Mucosa of rectum (tissue), 2 donors: ENCODE results near the gene RPS6KA5.

ENCODE experiments used
- H3K27ac ChIP-seq, 2 donors: one replicate each; pipeline ENCODE4 v1.7.0; 2013; ENCODE audit warnings: inconsistent platforms in 2 of 2, low read depth in 2 of 2, low read length in 2 of 2
- H3K27me3 ChIP-seq, 2 donors: one replicate each; pipeline ENCODE4 v1.7.0; 2013; ENCODE audit warnings: low read length in 2 of 2; ENCODE audit not compliant: control insufficient read depth in 2 of 2, insufficient read depth in 2 of 2
- H3K36me3 ChIP-seq, 2 donors: one replicate each; pipeline ENCODE4 v1.7.0; 2013; ENCODE audit warnings: low read length in 2 of 2; ENCODE audit not compliant: control insufficient read depth in 2 of 2, insufficient read depth in 2 of 2
- H3K4me1 ChIP-seq, 2 donors: one replicate each; pipeline ENCODE4 v1.7.0; 2013; ENCODE audit warnings: low read length in 2 of 2, mild to moderate bottlenecking in 1 of 2; ENCODE audit not compliant: control insufficient read depth in 2 of 2, insufficient read depth in 2 of 2
- H3K4me3 ChIP-seq, 2 donors: one replicate each; pipeline ENCODE4 v1.7.0; 2013; ENCODE audit warnings: low read length in 2 of 2
- H3K9ac ChIP-seq, 2 donors: one replicate each; pipeline ENCODE4 v1.7.0; 2013; ENCODE audit warnings: low read length in 2 of 2, low read depth in 1 of 2, mild to moderate bottlenecking in 1 of 2
- H3K9me3 ChIP-seq, 2 donors: one replicate each; pipeline ENCODE4 v1.7.0; 2013; ENCODE audit warnings: low read length in 2 of 2; ENCODE audit not compliant: control insufficient read depth in 2 of 2
- donor health status: healthy.
- donor health status: Normal muscosa, but diverticular disease.

The RPS6KA5 gene

GRCh38 chr14:90816681-90817436 lies 243.6 kb downstream of the RPS6KA5 start:
- no peaks in the 10 kb centered on the region for H3K36me3 ChIP-seq
- peaks cover 4 to 5% of the 10 kb centered on the region in 2 donors for H3K27me3 ChIP-seq
- H3K4me3 ChIP-seq, result no peak overlapping the region
- peaks cover 0 to 3% of the 10 kb centered on the region in 2 donors for H3K4me1 ChIP-seq
- no peaks in the 10 kb centered on the region for H3K9me3 ChIP-seq
- H3K9ac ChIP-seq, result no peak overlapping the region
- no peak overlapping the region for H3K27ac ChIP-seq

- Histone ChIP-seq H3K36me3 (no peaks in the 10 kb centered on the region), H3K27me3 (peaks cover 4 to 5% of the 10 kb centered on the region in 2 donors), H3K4me3 (peak within 1 kb of the TSS; percentile 47 to 70), H3K4me1 (peaks cover 0 to 3% of the 10 kb centered on the region in 2 donors), H3K9me3 (no peaks in the 10 kb centered on the region), H3K27ac (no peak within 1 kb of the TSS), H3K9ac (peak within 1 kb of the TSS; percentile 8 to 60)
Measured at GRCh38 chr14:90815822-90816662, 244.4 kb downstream of the RPS6KA5 start, which contains the start of gene TTC7B. Gene TTC7B, minus strand, starts transcription at chr14:90816430. Its CDS starts 135 bp downstream, at chr14:90816295.

- peak overlapping the region; percentile 8 to 60 for H3K9ac ChIP-seq
- H3K36me3 ChIP-seq, result no peaks in the 10 kb centered on the region
- H3K27ac ChIP-seq, result no peak overlapping the region
- H3K9me3 ChIP-seq, result no peaks in the 10 kb centered on the region
- H3K4me3 ChIP-seq, result peak overlapping the region; percentile 47 to 70
- H3K27me3 ChIP-seq, result peaks cover 4 to 5% of the 10 kb centered on the region in 2 donors
- peaks cover 0 to 3% of the 10 kb centered on the region in 2 donors for H3K4me1 ChIP-seq
Measured at GRCh38 chr14:90815572-90815821, 244.9 kb downstream of the RPS6KA5 start.

GRCh38 chr14:90814806-90815571 lies 245.5 kb downstream of the RPS6KA5 start:
- peaks cover 4 to 5% of the 10 kb centered on the region in 2 donors for H3K27me3 ChIP-seq
- H3K9me3 ChIP-seq, result no peaks in the 10 kb centered on the region
- H3K27ac ChIP-seq, result no peak overlapping the region
- H3K9ac ChIP-seq, result peak overlapping the region; percentile 8 to 60
- H3K4me3 ChIP-seq, result peak overlapping the region; percentile 47 to 70
- peaks cover 0 to 3% of the 10 kb centered on the region in 2 donors for H3K4me1 ChIP-seq
- H3K36me3 ChIP-seq, result no peaks in the 10 kb centered on the region

- Histone ChIP-seq H3K9me3 (no peaks in the 10 kb centered on the region), H3K4me1 (peaks cover 0 to 3% of the 10 kb centered on the region in 2 donors), H3K27me3 (peaks cover 4 to 5% of the 10 kb centered on the region in 2 donors), H3K27ac (no peak overlapping the region), H3K36me3 (no peaks in the 10 kb centered on the region), H3K4me3 (no peak overlapping the region), H3K9ac (no peak overlapping the region)
Measured at GRCh38 chr14:90813442-90813841, 247.0 kb downstream of the RPS6KA5 start.

- Histone ChIP-seq H3K36me3 (no peaks in the 10 kb centered on the region), H3K27me3 (peaks cover 4 to 5% of the 10 kb centered on the region in 2 donors), H3K4me3 (no peak overlapping the region), H3K27ac (no peak overlapping the region), H3K9ac (no peak overlapping the region), H3K4me1 (peaks cover 0 to 3% of the 10 kb centered on the region in 2 donors), H3K9me3 (no peaks in the 10 kb centered on the region)
Measured at GRCh38 chr14:90812109-90812508, 248.3 kb downstream of the RPS6KA5 start.

- Histone ChIP-seq H3K27ac (no peak overlapping the region), H3K4me1 (peaks cover 0 to 3% of the 10 kb centered on the region in 2 donors), H3K9me3 (no peaks in the 10 kb centered on the region), H3K36me3 (no peaks in the 10 kb centered on the region), H3K4me3 (no peak overlapping the region), H3K9ac (no peak overlapping the region), H3K27me3 (peaks cover 4 to 5% of the 10 kb centered on the region in 2 donors)
Measured at GRCh38 chr14:90811641-90812040, 248.8 kb downstream of the RPS6KA5 start.

- Histone ChIP-seq H3K4me3 (no peak overlapping the region), H3K9me3 (no peaks in the 10 kb centered on the region), H3K27me3 (peaks cover 4 to 5% of the 10 kb centered on the region in 2 donors), H3K27ac (no peak overlapping the region), H3K36me3 (no peaks in the 10 kb centered on the region), H3K4me1 (peaks cover 0 to 3% of the 10 kb centered on the region in 2 donors), H3K9ac (no peak overlapping the region)
Measured at GRCh38 chr14:90810806-90811205, 249.6 kb downstream of the RPS6KA5 start.

- Histone ChIP-seq H3K27ac (no peak overlapping the region), H3K9ac (no peak overlapping the region), H3K4me3 (no peak overlapping the region), H3K36me3 (no peaks in the 10 kb centered on the region), H3K27me3 (peaks cover 0 to 2% of the 10 kb centered on the region in 2 donors), H3K9me3 (no peaks in the 10 kb centered on the region), H3K4me1 (peaks cover 0 to 3% of the 10 kb centered on the region in 2 donors)
Measured at GRCh38 chr14:90809530-90810312, 250.7 kb downstream of the RPS6KA5 start.
